RWPE2 (cell line): ENCODE data around the gene NAB2.

Experiments used
- ATAC-seq: fragments of 200-7000 bp; cut with Tn5 transposase; 3 replicates; pipeline ENCODE4 v1.9.1; 2021; ENCODE audit warnings: low read depth
- DNase-seq: peaks from one replicate; pipeline ENCODE4 v3.0.0-alpha.2; 2020; ENCODE audit warnings: low spot score
- H3K27ac ChIP-seq: fragments of 450-650 bp; 2 replicates; pipeline ENCODE4 v1.5.1; 2017; ENCODE audit warnings: mild to moderate bottlenecking; ENCODE audit not compliant: poor library complexity, severe bottlenecking
- H3K27me3 ChIP-seq: fragments of 250-450 bp; sonication (Bioruptor Pico); 2 replicates; pipeline ENCODE4 v1.5.1; 2021; ENCODE audit warnings: mild to moderate bottlenecking, moderate library complexity; ENCODE audit not compliant: insufficient read depth, poor library complexity, severe bottlenecking
- H3K36me3 ChIP-seq: fragments of 250-450 bp; sonication (Bioruptor Pico); 2 replicates; pipeline ENCODE4 v1.5.1; 2020; ENCODE audit warnings: low read depth, mild to moderate bottlenecking, moderate library complexity
- H3K4me1 ChIP-seq: fragments of 250-450 bp; sonication (Bioruptor Pico); 2 replicates; pipeline ENCODE4 v1.5.1; 2021; ENCODE audit warnings: mild to moderate bottlenecking, moderate library complexity; ENCODE audit not compliant: insufficient read depth, poor library complexity, severe bottlenecking
- H3K4me3 ChIP-seq: fragments of 250-450 bp; sonication (Bioruptor Pico); 2 replicates; pipeline ENCODE4 v1.5.1; 2021; ENCODE audit warnings: mild to moderate bottlenecking, moderate library complexity; ENCODE audit not compliant: severe bottlenecking
- H3K9me3 ChIP-seq: fragments of 250-450 bp; sonication (Bioruptor Pico); 2 replicates; pipeline ENCODE4 v1.5.1; 2021; ENCODE audit warnings: mild to moderate bottlenecking, moderate library complexity; ENCODE audit not compliant: severe bottlenecking
- CTCF ChIP-seq: fragments of 450-650 bp; IDR thresholded peaks from one replicate; pipeline ENCODE4 v1.5.1; 2017; ENCODE audit warnings: mild to moderate bottlenecking, moderate library complexity; ENCODE audit not compliant: poor library complexity, severe bottlenecking

NAB2 gene

GRCh38 chr12:57131896-57132744 is 43.2 kb downstream of the NAB2 start:
- no peak for TF ChIP-seq CTCF
- Histone ChIP-seq H3K9me3 (no peaks in the 10 kb centered on the region), H3K27me3 (no peaks in the 10 kb centered on the region), H3K4me3 (no peak overlapping the region), H3K36me3 (no peaks in the 10 kb centered on the region), H3K27ac (no peak overlapping the region), H3K4me1 (peaks cover 2% of the 10 kb centered on the region)
- no peak for DNase-seq
- ATAC-seq, result no peak

DNA sequence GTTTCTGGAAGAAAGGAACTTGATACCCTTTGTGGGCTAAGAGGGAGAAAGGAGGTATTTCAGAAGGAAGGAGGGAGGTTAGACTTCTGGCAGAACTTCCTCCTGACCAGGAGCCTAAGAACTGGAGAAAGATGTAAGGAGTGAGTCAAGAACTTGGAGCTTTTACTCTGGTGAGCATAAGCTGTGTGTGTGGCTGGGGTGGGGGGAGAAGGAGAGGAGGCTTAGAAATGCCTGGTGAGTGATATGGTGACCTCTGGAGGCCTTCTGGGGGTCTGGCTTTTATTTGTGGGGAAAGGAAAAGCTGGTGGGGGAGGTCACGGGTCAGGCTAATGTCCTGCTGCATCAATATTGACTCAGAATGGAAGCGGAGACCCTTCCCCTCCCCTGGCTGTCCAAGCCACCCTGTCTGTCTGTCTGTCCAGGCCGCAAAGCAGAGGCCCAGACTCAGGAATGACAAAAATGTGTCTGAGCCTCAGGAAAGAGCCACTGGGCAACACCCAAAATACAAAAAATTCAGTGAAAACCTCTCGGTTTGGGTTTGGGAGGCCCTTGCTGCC is 44.2 kb downstream of the NAB2 start:
- H3K27me3 ChIP-seq, result no peaks in the 10 kb centered on the region
- no peak overlapping the region for H3K4me3 ChIP-seq
- DNase-seq (no peak), ATAC-seq (no peak)
- H3K4me1 ChIP-seq, result no peaks in the 10 kb centered on the region
- H3K36me3 ChIP-seq, result no peaks in the 10 kb centered on the region
- TF ChIP-seq CTCF, result no peak
- H3K27ac ChIP-seq, result no peak overlapping the region
- H3K9me3 ChIP-seq, result no peaks in the 10 kb centered on the region

DNA sequence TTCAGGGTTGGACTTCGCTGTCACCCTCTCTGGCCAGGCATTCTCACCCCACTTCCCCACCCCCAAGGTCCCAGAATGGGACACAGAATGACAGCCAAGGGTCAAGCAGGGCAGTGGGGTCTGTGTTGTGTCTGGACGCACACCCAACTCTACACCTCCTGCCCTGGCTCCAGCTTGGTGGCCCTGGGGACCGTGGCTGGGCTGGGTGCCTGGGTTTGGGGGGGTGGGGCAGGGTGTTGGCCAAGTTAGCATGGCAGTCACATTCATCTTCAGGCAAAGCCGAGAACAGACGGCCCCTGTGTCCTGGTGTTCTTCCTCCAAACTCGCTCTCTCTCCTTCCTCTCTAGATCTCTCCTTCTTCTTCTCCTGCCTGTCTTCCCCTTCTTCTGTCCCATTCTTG is 45.0 kb downstream of the NAB2 start:
- H3K36me3 ChIP-seq, result no peaks in the 10 kb centered on the region
- no peaks in the 10 kb centered on the region for H3K27me3 ChIP-seq
- no peak for ATAC-seq
- H3K4me1 ChIP-seq, result no peaks in the 10 kb centered on the region
- no peak for TF ChIP-seq CTCF
- H3K9me3 ChIP-seq, result no peaks in the 10 kb centered on the region
- DNase-seq, result no peak
- no peak overlapping the region for H3K4me3 ChIP-seq
- H3K27ac ChIP-seq, result no peak overlapping the region

DNA sequence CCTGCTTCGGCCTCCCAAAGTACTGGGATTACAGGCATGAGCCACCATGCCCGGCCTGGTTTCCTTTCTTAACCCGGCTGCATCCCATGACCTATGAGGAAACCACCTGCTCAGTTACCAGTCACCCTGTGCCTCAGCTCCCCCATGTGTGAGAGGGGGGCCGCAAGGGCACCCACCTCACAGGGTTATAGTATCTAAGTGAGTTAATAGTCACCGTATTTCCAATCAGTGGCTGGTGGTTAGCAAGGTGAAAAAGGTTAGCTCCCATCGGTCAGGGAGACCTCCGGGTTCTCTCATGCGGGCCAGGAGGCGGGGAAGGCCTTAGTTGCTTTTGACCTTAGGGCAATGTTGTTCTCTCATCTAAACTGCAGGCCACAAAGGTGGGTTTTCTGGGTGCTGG is 46.0 kb downstream of the NAB2 start:
- no peak overlapping the region for H3K4me3 ChIP-seq
- H3K9me3 ChIP-seq, result no peaks in the 10 kb centered on the region
- 0 out of 2 replicates have a peak, but pooled peaks cover 7% of the 10 kb centered on the region for H3K36me3 ChIP-seq
- ATAC-seq, result no peak
- H3K27ac ChIP-seq, result no peak overlapping the region
- no peak for TF ChIP-seq CTCF
- H3K4me1 ChIP-seq, result no peaks in the 10 kb centered on the region
- DNase-seq, result no peak
- no peaks in the 10 kb centered on the region for H3K27me3 ChIP-seq
